NCI-H748 treated with DMSO at 0.1 percent for 48 hours (cell line): ENCODE results near the gene TBC1D14.
A peak's percentile ranks its signal among the peaks of the same experiment; 100 is the strongest.
"Not testable (repeated sequence)": the region's sequence is repeated elsewhere in the genome, so short reads cannot be mapped to it uniquely, and the experiment has no call there.

Experiments used
- DNase-seq: peaks from one replicate; lab custom pipeline; 2025; lab: John Stamatoyannopoulos, UW

TBC1D14 gene

DNA sequence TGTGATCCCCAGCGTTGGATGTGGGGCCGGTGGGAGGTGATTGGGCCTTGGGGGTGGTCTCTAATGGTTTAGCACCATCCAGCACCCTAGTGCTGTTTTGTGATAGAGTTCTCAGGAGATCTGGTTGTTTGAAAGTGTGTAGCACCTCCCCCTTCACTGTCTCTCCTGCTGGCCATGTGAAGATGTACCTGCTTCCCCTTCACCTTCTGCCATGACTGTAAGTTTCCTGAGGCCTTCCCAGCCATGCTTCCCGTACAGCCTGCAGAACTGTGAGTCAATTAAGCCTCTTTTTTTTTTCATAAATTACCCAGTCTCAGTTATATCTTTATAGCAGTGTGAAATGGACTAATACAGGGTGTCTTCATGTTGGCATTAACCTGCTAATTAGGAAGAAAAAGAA is 19.3 kb upstream of the TBC1D14 start:
- DNase-seq = no peak

GRCh38 chr4:6890971-6891370 is 18.7 kb upstream of the TBC1D14 start:
- DNase-seq = not testable (repeated sequence)

- no peak for DNase-seq
Observed at GRCh38 chr4:6891436-6892170, 18.0 kb upstream of the TBC1D14 start.

- DNase-seq = no peak
Observed at GRCh38 chr4:6892190-6892908, 17.3 kb upstream of the TBC1D14 start.

DNA sequence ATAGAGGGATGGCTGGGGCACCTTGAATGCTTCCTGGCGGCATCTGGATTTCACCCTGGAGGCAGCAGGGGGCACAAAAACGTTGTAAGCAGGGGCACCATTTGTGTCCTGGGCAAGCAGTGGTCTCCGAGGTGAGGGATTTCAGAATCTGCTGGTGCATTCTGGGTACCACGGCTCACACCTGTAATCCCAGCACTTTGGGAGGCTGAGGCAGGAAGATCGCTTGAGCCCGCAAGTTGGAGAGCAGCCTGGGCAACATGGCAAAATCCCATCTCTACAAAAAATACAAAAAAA is 16.8 kb upstream of the TBC1D14 start:
- no peak for DNase-seq

DNA sequence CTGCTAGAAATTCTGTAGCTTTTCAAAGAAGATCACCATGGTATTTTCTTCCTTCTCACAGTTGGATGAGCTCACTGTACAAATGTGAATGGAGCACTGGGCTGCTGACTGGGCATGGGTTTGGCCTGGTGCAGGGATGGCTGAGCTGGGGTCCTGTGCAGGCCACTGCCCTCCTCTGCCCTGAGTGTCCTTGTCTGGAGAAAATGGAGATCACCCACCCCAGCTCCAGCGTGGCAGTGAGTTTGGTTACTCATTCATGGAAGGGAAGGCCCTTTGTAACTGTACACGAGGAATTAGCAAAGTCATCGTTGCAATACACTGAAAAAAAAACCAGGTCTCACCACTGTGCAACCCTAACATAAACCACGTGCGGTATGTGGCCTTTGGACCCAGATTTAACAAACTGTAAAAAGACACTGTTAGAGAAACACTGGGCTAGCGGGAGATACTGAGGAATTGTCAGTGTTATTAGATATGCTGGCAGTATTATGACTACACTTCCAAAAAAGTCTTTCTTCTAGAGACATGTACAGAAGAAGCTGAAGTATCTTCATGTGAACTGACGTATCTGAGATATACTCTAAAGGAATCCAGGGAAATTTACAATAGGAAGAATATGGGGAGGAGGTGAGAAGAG is 16.1 kb upstream of the TBC1D14 start:
- DNase-seq = no peak

GRCh38 chr4:6894086-6894478 is 15.5 kb upstream of the TBC1D14 start:
- DNase-seq = no peak

DNA sequence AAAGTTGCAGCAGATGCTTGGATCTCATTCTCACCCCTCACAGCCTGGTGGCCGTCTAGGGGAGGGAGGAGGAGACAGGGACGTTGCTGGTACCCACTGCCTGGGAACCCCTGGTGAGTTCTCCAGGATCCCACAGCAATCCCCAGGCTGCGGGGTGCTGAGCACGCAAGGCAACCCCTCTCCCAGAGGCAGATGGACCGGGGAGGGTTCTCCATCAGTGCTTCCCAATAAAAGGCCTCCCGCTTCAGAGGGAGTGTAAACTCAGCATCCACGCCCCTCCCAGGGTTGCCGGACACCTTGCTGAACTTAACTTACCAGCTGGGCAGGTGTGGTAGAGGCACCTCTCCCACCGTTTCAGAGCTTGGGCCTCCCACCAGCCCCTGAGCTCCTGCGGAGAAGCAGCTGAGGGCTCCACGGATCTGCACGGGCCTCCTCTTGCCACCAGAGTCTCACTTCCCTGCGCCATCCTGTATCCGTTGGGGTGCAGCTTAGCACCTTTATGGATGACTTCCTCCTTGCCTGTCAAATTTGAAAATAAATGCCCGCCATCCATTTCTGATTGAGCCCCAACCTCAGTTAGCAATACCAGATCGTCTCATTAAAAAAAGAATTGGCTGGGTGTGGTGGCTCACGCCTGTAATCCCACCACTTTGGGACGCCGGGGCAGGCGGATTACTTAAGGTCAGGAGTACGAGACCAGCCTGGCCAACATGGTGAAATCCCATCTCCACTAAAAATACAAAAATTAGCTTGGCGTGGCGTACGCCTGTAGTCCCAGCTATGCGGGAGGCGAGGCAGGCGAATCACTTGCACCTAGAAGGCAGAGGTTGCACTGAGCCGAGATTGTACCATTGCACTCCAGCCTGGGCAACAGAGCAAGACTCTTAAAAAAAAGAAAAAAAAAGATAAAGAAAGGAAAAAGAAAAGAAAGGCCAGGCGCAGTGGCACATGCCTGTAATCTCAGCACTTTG is 14.8 kb upstream of the TBC1D14 start:
- DNase-seq = no peak

DNA sequence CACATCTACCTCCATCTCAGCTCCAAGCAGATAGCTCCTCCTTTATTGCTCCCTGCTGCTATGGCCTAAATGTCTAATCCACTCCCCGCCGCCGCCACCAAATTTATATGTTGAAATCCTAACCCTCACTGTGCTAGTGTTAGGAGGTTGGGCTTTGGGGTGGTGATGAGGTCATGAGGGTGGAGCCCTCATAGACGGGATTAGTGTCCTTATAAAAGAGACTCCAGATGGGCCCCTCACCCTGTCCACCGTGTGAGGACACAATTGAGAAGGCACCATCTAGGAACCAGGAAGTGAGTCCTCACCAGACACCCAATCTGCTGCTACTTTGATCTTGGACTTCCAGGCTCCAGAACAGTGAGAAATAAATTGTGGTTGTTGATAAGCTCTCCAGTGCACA is 13.6 kb upstream of the TBC1D14 start:
- no peak for DNase-seq

GRCh38 chr4:6898763-6899162 is 10.9 kb upstream of the TBC1D14 start:
- no peak for DNase-seq

GRCh38 chr4:6900181-6900812 is 9.3 kb upstream of the TBC1D14 start:
- no peak for DNase-seq

DNA sequence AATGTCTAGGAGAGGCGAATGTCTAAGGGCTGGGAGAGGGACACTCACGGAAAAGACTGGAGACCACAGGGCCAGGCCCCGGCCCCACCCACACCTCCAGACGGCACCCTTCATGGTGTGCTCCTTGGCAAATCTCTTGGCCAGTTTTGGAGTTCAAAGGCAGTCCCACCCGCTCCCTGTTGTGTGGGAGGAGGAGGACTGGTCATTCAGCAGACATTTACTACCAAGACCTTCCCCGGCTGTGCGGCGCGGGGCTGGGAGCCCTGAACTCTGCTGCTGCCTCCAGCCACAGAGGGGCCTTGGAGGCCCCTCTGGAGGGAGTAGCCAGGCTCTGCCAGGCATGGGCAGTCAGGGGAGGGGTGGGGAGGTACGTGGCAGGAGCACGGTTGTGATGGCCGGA is 8.7 kb upstream of the TBC1D14 start:
- no peak for DNase-seq

GRCh38 chr4:6901669-6902317 is 7.8 kb upstream of the TBC1D14 start:
- DNase-seq = no peak

DNA sequence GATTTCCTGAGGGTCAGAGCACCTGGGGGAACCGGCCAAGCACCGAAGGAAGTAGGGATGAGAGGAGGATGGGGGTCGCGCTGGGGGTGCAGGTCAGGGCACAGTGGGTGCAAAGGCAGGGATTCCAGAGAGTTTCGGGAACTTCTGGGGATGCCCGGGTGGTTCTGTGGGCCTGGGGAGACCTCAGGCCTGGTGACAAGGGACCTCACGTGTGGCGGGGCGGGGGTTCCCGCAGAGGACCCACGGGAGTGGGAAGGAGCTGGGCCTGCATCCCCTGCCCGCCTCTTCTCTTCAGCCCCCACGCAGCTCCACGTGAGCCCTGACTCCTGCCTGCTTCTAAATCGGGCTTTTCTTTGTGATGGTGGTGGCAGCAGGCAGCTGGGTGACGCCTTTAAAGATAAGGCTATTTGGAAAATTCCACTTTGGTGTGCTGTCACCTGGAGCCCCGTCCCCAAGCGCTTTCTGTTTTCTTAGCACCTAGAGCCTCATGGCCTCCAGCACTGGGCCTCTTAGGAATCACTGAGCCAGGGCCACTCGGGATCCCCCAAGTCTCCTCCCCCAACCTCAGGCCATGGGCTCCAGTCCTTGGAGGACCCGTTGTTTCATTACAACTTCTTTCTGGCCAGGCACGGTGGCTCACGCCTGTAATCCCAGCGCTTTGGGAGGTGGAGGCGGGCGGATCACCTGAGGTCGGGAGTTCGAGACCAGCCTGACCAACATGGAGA is 7.1 kb upstream of the TBC1D14 start:
- DNase-seq = no peak

DNA sequence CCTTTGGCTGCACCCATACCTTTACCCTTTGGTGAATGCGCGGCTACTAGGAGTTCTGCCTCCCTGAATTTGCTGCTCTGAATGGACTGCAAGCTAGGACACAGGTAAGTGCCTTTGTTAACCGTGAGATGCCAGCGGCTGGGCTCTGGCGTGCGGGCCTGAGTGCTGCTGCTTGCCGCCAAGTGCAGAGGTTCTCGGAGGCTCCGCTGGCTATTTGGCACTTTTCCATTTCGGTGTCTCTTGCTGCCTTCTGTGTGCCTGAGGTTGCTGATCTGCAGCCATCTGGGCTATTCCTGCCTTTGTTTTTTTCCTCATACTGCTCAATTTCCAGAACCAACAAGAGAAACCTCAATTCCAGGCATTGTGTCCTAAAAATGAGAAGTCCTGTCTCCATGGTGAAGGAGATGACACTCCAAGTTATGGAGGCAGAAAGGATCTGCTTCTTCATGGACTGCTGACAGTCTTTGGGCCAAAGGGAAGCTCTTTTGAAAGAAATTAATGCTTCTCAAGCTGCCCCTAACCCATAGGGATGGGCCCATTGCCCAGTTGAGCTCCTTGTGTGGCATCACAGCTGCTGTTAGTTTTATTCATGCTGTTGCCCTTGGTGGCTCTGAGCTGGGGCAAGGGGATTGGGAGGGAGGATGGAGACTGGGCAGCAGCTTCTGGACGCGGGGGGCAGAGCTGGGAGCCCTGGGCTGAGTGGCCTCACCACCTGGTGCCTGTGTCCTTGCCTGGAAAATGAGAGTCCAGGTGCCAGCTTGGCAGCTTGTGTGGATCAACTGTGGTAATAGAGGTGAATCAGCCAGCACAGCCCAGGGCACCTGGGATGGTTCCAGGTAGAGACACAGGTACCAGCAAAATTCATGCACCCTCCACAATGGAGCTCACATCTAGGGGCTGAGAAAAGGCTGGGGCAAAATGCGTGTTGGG is 3.8 kb upstream of the TBC1D14 start:
- no peak for DNase-seq

GRCh38 chr4:6906486-6906885 is 3.1 kb upstream of the TBC1D14 start:
- not testable (repeated sequence) for DNase-seq

DNA sequence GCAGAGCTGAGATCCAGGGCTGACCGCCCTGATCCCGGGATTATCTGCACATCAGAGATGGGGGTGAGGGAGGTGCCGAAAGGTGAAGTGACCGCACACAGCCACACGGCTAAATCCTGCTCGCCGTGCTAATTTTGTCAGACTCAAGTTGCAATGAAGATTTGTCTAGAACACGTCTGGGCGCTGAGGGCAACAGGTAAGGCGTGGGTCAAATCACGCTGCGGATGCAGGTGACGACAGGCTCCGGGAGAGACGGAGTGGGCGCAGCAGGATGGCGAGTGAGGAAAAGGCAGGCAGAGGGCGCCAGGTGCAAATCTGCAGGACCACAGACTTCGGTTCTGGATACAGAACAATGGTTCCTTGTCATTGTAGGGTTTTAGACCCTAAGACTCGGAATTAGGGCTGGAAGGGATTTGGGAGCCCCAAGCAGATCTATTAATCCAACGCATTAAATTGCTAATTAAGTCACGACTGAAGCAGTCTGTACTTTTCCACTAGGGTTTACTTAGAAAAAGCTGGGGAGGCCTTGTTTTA is 1.9 kb upstream of the TBC1D14 start:
- peak; percentile 9 for DNase-seq

GRCh38 chr4:6908432-6909112 is 1.1 kb upstream of the TBC1D14 start:
- no peak for DNase-seq

DNA sequence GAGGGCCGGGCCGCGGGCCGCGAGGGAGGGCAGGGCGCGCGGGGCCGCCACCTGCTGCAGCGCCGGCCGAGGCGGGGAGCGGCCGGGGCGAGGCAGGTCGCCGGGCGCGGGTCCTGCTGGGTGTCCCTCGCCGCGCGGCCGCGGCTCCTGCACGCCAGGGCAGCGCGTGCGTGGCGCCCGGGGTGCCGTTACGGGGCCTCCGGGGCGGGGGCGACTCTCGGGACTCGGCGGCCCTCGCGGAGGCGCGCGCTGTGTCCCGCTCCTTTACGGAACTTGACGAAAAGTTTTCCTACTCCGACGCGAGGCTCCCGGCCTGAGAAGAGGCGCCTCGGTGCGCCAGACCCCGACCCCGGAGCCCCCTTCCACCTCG is 329 bp downstream of the TBC1D14 start:
- DNase-seq = no peak
